Middle frontal gyrus (tissue), 1 donor: ENCODE results near the gene NEB.

Experiments
- DNase-seq: peaks from one replicate; pipeline ENCODE4 v3.0.0-alpha.2; 2015; ENCODE audit warnings: low spot score; ENCODE audit errors: extremely low spot score

NEB gene

GRCh38 chr2:151482171-151482725, 252.0 kb downstream of the NEB start:
- no peak for DNase-seq

- DNase-seq, result no peak
Observed at GRCh38 chr2:151481744-151482143, 252.5 kb downstream of the NEB start.

GRCh38 chr2:151478011-151478410, 256.3 kb downstream of the NEB start:
- no peak for DNase-seq

- DNase-seq, result no peak
Observed at GRCh38 chr2:151476287-151476686, 258.0 kb downstream of the NEB start.

- no peak for DNase-seq
Observed at GRCh38 chr2:151475071-151475470, 259.2 kb downstream of the NEB start.

- DNase-seq, result no peak
Observed at GRCh38 chr2:151472966-151473365, 261.3 kb downstream of the NEB start.

GRCh38 chr2:151470556-151470955, 263.7 kb downstream of the NEB start:
- DNase-seq, result no peak

- no peak for DNase-seq
Observed at GRCh38 chr2:151465771-151466170, 268.5 kb downstream of the NEB start.

- DNase-seq, result no peak
Observed at GRCh38 chr2:151459358-151459757, 274.9 kb downstream of the NEB start.

GRCh38 chr2:151439127-151439526, 295.1 kb downstream of the NEB start:
- no peak for DNase-seq

- DNase-seq, result no peak
Observed at GRCh38 chr2:151438506-151438905, 295.8 kb downstream of the NEB start.

GRCh38 chr2:151437630-151438029, 296.6 kb downstream of the NEB start:
- DNase-seq, result no peak
